Umbilical cord (tissue), 2 donors: ENCODE results near the gene GPR61. TPM values are rescaled to one million over a fixed set of nuclear protein-coding genes. Genes with fewer than 3 reads are reported as not detected.
A peak's percentile ranks its signal among the peaks of the same experiment; 100 is the strongest.

Experiments used
- DNase-seq: peaks from one replicate; pipeline ENCODE4 v3.0.0-alpha.2; 2015; ENCODE audit warnings: low spot score
- total RNA-seq: library from RNA; depleted of rRNA; stranded (reverse); fragments of >200 nt; gene quantifications from one replicate; pipeline ENCODE4 v1.2.3, GENCODE V29; 2014; ENCODE audit warnings: low replicate concordance; ENCODE audit not compliant: insufficient read depth

Gene GPR61
- total RNA-seq: 3.1 TPM

GRCh38 chr1:109539676-109540075 is at the start of gene GPR61:
GPR61 (plus strand) TSS chr1:109539872; CDS start chr1:109543023, 3,151 bp downstream.
- DNase-seq: no peak

GRCh38 chr1:109490029-109490933 is 49.4 kb upstream of the GPR61 start:
- DNase-seq: peak; percentile 71

- DNase-seq: no peak
Observed at GRCh38 chr1:109490934-109491302, 48.8 kb upstream of the GPR61 start.

GRCh38 chr1:109491372-109491771 is 48.3 kb upstream of the GPR61 start:
- DNase-seq: no peak

- no peak for DNase-seq
Observed at GRCh38 chr1:109492779-109493178, 46.9 kb upstream of the GPR61 start.

GRCh38 chr1:109493227-109493626 is 46.4 kb upstream of the GPR61 start:
- DNase-seq: no peak

- peak; percentile 92 for DNase-seq
Observed at GRCh38 chr1:109493805-109494539, 45.7 kb upstream of the GPR61 start, which contains the start of gene CYB561D1. CYB561D1 (plus strand) TSS chr1:109494094; CDS start chr1:109494140, 46 bp downstream.

- DNase-seq: no peak
Observed at GRCh38 chr1:109495738-109496137, 43.9 kb upstream of the GPR61 start.

GRCh38 chr1:109497449-109498160 is 42.1 kb upstream of the GPR61 start:
- DNase-seq: no peak

- no peak for DNase-seq
Observed at GRCh38 chr1:109498161-109498801, 41.4 kb upstream of the GPR61 start.

- no peak for DNase-seq
Observed at GRCh38 chr1:109499081-109499480, 40.6 kb upstream of the GPR61 start.

- DNase-seq: no peak
Observed at GRCh38 chr1:109499661-109500536, 39.8 kb upstream of the GPR61 start.

GRCh38 chr1:109500941-109501381 is 38.7 kb upstream of the GPR61 start:
- peak; percentile 83 for DNase-seq

- DNase-seq: peak; percentile 26
Observed at GRCh38 chr1:109501644-109502363, 37.9 kb upstream of the GPR61 start.

- DNase-seq: no peak
Observed at GRCh38 chr1:109502364-109502851, 37.3 kb upstream of the GPR61 start.

GRCh38 chr1:109503935-109504334 is 35.7 kb upstream of the GPR61 start:
- no peak for DNase-seq

GRCh38 chr1:109504974-109505373 is 34.7 kb upstream of the GPR61 start:
- DNase-seq: no peak

- DNase-seq: no peak
Observed at GRCh38 chr1:109508001-109508872, 31.4 kb upstream of the GPR61 start.

GRCh38 chr1:109508873-109509175 is 30.8 kb upstream of the GPR61 start:
- no peak for DNase-seq
